A673 (cell line): Measurements from ENCODE around the gene TXNDC17.
"Not testable (repeated sequence)": the region's sequence is repeated elsewhere in the genome, so short reads cannot be mapped to it uniquely, and the experiment has no call there.

Source experiments
- EZH2 ChIP-seq: fragments of 200-600 bp; sonication (generic); IDR thresholded peaks from 2 replicates; pipeline ENCODE4 v1.6.1; 2017; ENCODE audit warnings: borderline replicate concordance, low read depth, mild to moderate bottlenecking, mixed read lengths, antibody characterized with exemption, low read length; ENCODE audit not compliant: poor library complexity, severe bottlenecking
- TF ChIP-seq, protein P1 (sequence below): fragments of 300-800, 200-600 bp; sonication (generic); conservative IDR thresholded peaks from 2 replicates; pipeline ENCODE4 v1.5.1; 2017; ENCODE audit warnings: low read depth, mild to moderate bottlenecking, antibody characterized with exemption, low read length, moderate library complexity, mixed read lengths

DNA sequence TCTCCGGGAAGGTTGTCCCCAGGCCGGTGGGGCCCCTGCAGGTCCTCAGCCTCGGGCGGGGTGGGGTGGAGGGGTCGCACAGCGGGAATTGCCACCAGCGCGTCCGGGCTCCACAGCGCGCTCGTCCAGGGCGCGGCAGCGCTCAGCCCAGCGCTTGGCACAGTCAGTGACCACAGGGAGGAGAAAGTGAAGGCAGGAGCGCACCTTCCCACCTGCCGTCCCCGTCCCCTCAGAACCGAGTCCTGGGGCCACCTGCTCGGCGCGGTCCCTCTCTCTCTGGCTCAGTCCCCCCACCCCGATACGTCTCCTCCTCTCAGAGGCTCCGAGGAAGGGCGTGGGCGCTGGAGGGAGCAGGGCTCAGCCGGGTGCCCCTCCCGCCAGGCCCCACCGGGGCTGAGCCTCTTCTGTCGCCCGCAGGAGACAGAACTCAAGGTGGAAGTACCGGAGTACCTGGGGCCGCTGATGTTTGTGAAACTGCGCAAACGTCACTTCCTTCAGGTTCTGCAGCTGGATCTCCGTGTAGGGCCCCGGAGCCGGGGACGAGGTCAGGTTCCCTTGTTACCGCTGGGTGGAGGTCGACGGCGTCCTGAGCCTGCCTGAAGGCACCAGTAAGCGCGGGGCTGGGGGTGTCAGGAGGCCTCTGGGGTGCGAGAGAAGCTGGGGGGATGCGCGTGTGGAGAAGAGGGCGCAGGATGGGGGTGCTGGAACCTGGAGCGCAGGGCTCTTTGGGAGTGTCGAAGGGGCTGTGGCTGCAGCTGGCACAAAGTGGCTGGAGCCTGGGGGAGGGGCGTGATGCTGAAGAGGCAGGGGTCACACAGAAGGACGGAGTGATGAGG, 16.2 kb downstream of the TXNDC17 start:
- TF ChIP-seq, protein P1, sequence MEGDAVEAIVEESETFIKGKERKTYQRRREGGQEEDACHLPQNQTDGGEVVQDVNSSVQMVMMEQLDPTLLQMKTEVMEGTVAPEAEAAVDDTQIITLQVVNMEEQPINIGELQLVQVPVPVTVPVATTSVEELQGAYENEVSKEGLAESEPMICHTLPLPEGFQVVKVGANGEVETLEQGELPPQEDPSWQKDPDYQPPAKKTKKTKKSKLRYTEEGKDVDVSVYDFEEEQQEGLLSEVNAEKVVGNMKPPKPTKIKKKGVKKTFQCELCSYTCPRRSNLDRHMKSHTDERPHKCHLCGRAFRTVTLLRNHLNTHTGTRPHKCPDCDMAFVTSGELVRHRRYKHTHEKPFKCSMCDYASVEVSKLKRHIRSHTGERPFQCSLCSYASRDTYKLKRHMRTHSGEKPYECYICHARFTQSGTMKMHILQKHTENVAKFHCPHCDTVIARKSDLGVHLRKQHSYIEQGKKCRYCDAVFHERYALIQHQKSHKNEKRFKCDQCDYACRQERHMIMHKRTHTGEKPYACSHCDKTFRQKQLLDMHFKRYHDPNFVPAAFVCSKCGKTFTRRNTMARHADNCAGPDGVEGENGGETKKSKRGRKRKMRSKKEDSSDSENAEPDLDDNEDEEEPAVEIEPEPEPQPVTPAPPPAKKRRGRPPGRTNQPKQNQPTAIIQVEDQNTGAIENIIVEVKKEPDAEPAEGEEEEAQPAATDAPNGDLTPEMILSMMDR, result not testable (repeated sequence)
- not testable (repeated sequence) for TF ChIP-seq EZH2
